ENCODE measurements around the gene DTD1. TPM values are rescaled to one million over a fixed set of nuclear protein-coding genes. Genes with fewer than 3 reads are reported as not detected.

The DTD1 gene
- total RNA-seq, 1 donor from 2014 or later: 19.9 TPM

- intact Hi-C loops (cut with DNase I): no loop called here
Observed at GRCh38 chr20:18647777-18648176, 59.9 kb downstream of the DTD1 start.

GRCh38 chr20:18650224-18650623 lies 62.4 kb downstream of the DTD1 start:
- ATAC-seq (no peak), DNase-seq (no peak)
- H3K4me1 ChIP-seq: no peaks in the 10 kb centered on the region
- H3K27me3 ChIP-seq: no peaks in the 10 kb centered on the region
- no peak for TF ChIP-seq CTCF (IDR thresholded peaks at IDR 0.05)
- no peak overlapping the region for H3K27ac ChIP-seq
- H3K9me3 ChIP-seq: no peaks in the 10 kb centered on the region
- no peaks in the 10 kb centered on the region for H3K36me3 ChIP-seq
- no peak overlapping the region for H3K4me3 ChIP-seq
- intact Hi-C loops (cut with DNase I): no loop called here

More at GRCh38 chr20:18647777-18648176, 59.9 kb downstream of the DTD1 start:
- H3K27me3 ChIP-seq: no peaks in the 10 kb centered on the region
- H3K27ac ChIP-seq: no peak overlapping the region
- no peaks in the 10 kb centered on the region for H3K9me3 ChIP-seq
- no peaks in the 10 kb centered on the region for H3K36me3 ChIP-seq
- no peaks in the 10 kb centered on the region for H3K4me1 ChIP-seq
- ATAC-seq (no peak), DNase-seq (no peak)
- TF ChIP-seq CTCF (IDR thresholded peaks at IDR 0.05): no peak
- no peak overlapping the region for H3K4me3 ChIP-seq

- H3K9me3 ChIP-seq: no peaks in the 10 kb centered on the region
- ATAC-seq: no peak
Observed at GRCh38 chr20:18653736-18654447, 66.0 kb downstream of the DTD1 start.

GRCh38 chr20:18654448-18654773 lies 66.6 kb downstream of the DTD1 start:
- no peak for DNase-seq
- no peaks in the 10 kb centered on the region for H3K27me3 ChIP-seq
- intact Hi-C loops (cut with DNase I): no loop called here
- H3K9me3 ChIP-seq: no peaks in the 10 kb centered on the region
- no peak overlapping the region for H3K27ac ChIP-seq
- H3K4me1 ChIP-seq: no peaks in the 10 kb centered on the region
- TF ChIP-seq CTCF (IDR thresholded peaks at IDR 0.05): no peak
- no peak for ATAC-seq
- no peak overlapping the region for H3K4me3 ChIP-seq
- H3K36me3 ChIP-seq: no peaks in the 10 kb centered on the region

More at GRCh38 chr20:18653736-18654447, 66.0 kb downstream of the DTD1 start:
- TF ChIP-seq CTCF (IDR thresholded peaks at IDR 0.05): no peak
- Histone ChIP-seq H3K4me3 (no peak overlapping the region), H3K27ac (no peak overlapping the region), H3K4me1 (no peaks in the 10 kb centered on the region), H3K27me3 (no peaks in the 10 kb centered on the region), H3K36me3 (no peaks in the 10 kb centered on the region)
- no peak for DNase-seq
- intact Hi-C loops (cut with DNase I): no loop called here

- no peak for ATAC-seq
- intact Hi-C loops (cut with DNase I): no loop called here
- no peaks in the 10 kb centered on the region for H3K9me3 ChIP-seq
- no peaks in the 10 kb centered on the region for H3K4me1 ChIP-seq
- no peaks in the 10 kb centered on the region for H3K36me3 ChIP-seq
- H3K27me3 ChIP-seq: no peaks in the 10 kb centered on the region
- H3K27ac ChIP-seq: no peak overlapping the region
- no peak overlapping the region for H3K4me3 ChIP-seq
- no peak for DNase-seq
- TF ChIP-seq CTCF (IDR thresholded peaks at IDR 0.05): no peak
Observed at GRCh38 chr20:18657575-18657974, 69.7 kb downstream of the DTD1 start.

Data from upper lobe of right lung (tissue), 1 donor.